Testis (tissue), 3 donors: Measurements from ENCODE around the gene SMAD7. TPM values are rescaled to one million over a fixed set of nuclear protein-coding genes. Genes with fewer than 3 reads are reported as not detected.
"Not testable (repeated sequence)": the region's sequence is repeated elsewhere in the genome, so short reads cannot be mapped to it uniquely, and the experiment has no call there.

Experiments
- DNase-seq: peaks from one replicate; pipeline ENCODE4 v3.0.0-alpha.2; 2019
- H3K27ac ChIP-seq, 2 donors: fragments of 200-600 bp; sonication (generic); one replicate each; pipeline ENCODE4 v1.5.1; 2019
- H3K27me3 ChIP-seq: fragments of 200-600 bp; sonication (generic); one replicate; pipeline ENCODE4 v1.5.1; 2019
- H3K36me3 ChIP-seq: fragments of 200-600 bp; sonication (generic); one replicate; pipeline ENCODE4 v1.5.1; 2017; ENCODE audit warnings: low read depth; ENCODE audit errors: missing control alignments
- H3K4me1 ChIP-seq: fragments of 200-600 bp; sonication (generic); one replicate; pipeline ENCODE4 v1.5.1; 2019
- H3K4me3 ChIP-seq, 2 donors: fragments of 200-600 bp; sonication (generic); one replicate each; pipeline ENCODE4 v1.5.1; 2017 to 2019
- H3K9me3 ChIP-seq: fragments of 200-600 bp; sonication (generic); one replicate; pipeline ENCODE4 v1.5.1; 2017
- CTCF ChIP-seq, 3 experiments: fragments of 450-650 bp in 2 of 3; fragments of 200-600 bp in 1 of 3; sonication (generic) in 1 of 3; IDR thresholded peaks; one replicate each; pipeline ENCODE4 v1.5.1; 2016 to 2019; ENCODE audit warnings: antibody characterized with exemption in 3 of 3, mild to moderate bottlenecking in 2 of 3, moderate library complexity in 1 of 3
- POLR2A ChIP-seq: fragments of 450-650 bp; IDR thresholded peaks from one replicate; pipeline ENCODE4 v1.6.1; 2017; ENCODE audit warnings: antibody characterized with exemption, mild to moderate bottlenecking, moderate library complexity
- WGBS, 2 donors: methylation state at CpG; one replicate each; pipeline ENCODE4 v1.1.5; 2018; 5-methylcytosine and 5-hydroxymethylcytosine counted together
- intact Hi-C: fragments of 100-400 bp; cut with DNase I; formaldehyde crosslinking; loops from one replicate; pipeline ENCODE4 v1.15.1; 2023; ENCODE audit warnings: low total_unique reads
- polyA plus RNA-seq: library from polyadenylated mRNA; stranded (reverse); fragments of 350-450 nt; fragmentation: Illumina TruSeq; extraction: RNeasy Lipid Tissue Mini Kit (QIAGEN cat#74804); gene quantifications from one replicate; pipeline ENCODE4 v1.2.3, GENCODE V29; 2014; ENCODE audit warnings: low read depth, low replicate concordance; ENCODE audit not compliant: insufficient read depth
- total RNA-seq, 2 donors: library from RNA; depleted of rRNA; stranded (reverse); fragments of >200 nt; gene quantifications; one replicate each; pipeline ENCODE4 v1.2.3, GENCODE V29; 2016

The SMAD7 gene
- total and polyA plus RNA-seq, 3 donors from 2014 or later = 7.5 to 14.6 (median 9.8) TPM

- no peak overlapping the region for H3K4me3 ChIP-seq
- no peak overlapping the region for H3K27ac ChIP-seq
- WGBS, 2 donors = 87 to 89% methylated on average over 15 of the region's 15 CpGs
- no peaks in the 10 kb centered on the region for H3K4me1 ChIP-seq
- DNase-seq = no peak
- no peaks in the 10 kb centered on the region for H3K9me3 ChIP-seq
- TF ChIP-seq POLR2A (no peak), CTCF (IDR thresholded peaks at IDR 0.05) (no peak)
- no peaks in the 10 kb centered on the region for H3K27me3 ChIP-seq
- intact Hi-C loops = no loop called here
- H3K36me3 ChIP-seq = no peaks in the 10 kb centered on the region
Observed at GRCh38 chr18:48874701-48875162, 76.0 kb downstream of the SMAD7 start.

GRCh38 chr18:48874233-48874632 lies 76.5 kb downstream of the SMAD7 start:
- TF ChIP-seq POLR2A = no peak
- TF ChIP-seq CTCF (IDR thresholded peaks at IDR 0.05) = no peak
- intact Hi-C loops = no loop called here
- H3K27ac ChIP-seq = no peak overlapping the region

GRCh38 chr18:48872234-48873145 lies 78.3 kb downstream of the SMAD7 start:
- intact Hi-C loops = no loop called here
- WGBS, 2 donors = 80 to 86% methylated on average over 20 of the region's 20 CpGs

More at GRCh38 chr18:48874233-48874632, 76.5 kb downstream of the SMAD7 start:
- 98% methylated on average over 5 of the region's 5 CpGs for WGBS, 2 donors
- no peaks in the 10 kb centered on the region for H3K27me3 ChIP-seq
- H3K4me3 ChIP-seq = no peak overlapping the region
- no peaks in the 10 kb centered on the region for H3K36me3 ChIP-seq
- H3K4me1 ChIP-seq = no peaks in the 10 kb centered on the region
- no peak for DNase-seq
- H3K9me3 ChIP-seq = no peaks in the 10 kb centered on the region

GRCh38 chr18:48871391-48872166 lies 79.2 kb downstream of the SMAD7 start:
- no peak for TF ChIP-seq POLR2A
- no peak for TF ChIP-seq CTCF (IDR thresholded peaks at IDR 0.05)
- Histone ChIP-seq H3K27me3 (no peaks in the 10 kb centered on the region), H3K36me3 (no peaks in the 10 kb centered on the region), H3K27ac (no peak overlapping the region), H3K4me1 (no peaks in the 10 kb centered on the region), H3K4me3 (no peak overlapping the region), H3K9me3 (no peaks in the 10 kb centered on the region)
- DNase-seq = no peak
- WGBS, 2 donors = 93 to 94% methylated on average over 15 to 23 of the region's 23 CpGs
- intact Hi-C loops = no loop called here

More at GRCh38 chr18:48872234-48873145, 78.3 kb downstream of the SMAD7 start:
- no peaks in the 10 kb centered on the region for H3K36me3 ChIP-seq
- H3K4me3 ChIP-seq = no peak overlapping the region
- H3K9me3 ChIP-seq = no peaks in the 10 kb centered on the region
- no peaks in the 10 kb centered on the region for H3K4me1 ChIP-seq
- H3K27me3 ChIP-seq = no peaks in the 10 kb centered on the region
- no peak for DNase-seq
- TF ChIP-seq CTCF (IDR thresholded peaks at IDR 0.05) (no peak), POLR2A (no peak)
- no peak overlapping the region for H3K27ac ChIP-seq

- not testable (repeated sequence) for H3K27me3 ChIP-seq, H3K4me1 ChIP-seq
- 92 to 95% methylated on average over 4 to 13 of the region's 13 CpGs for WGBS, 2 donors
Observed at GRCh38 chr18:48870926-48871325, 79.8 kb downstream of the SMAD7 start.

More at GRCh38 chr18:48870926-48871325, 79.8 kb downstream of the SMAD7 start:
- intact Hi-C loops, H3K36me3 ChIP-seq, DNase-seq, H3K27ac ChIP-seq, H3K4me3 ChIP-seq, H3K9me3 ChIP-seq: not testable (repeated sequence)
